ENCODE measurements around the gene PUM2.

PUM2 gene, protein sequence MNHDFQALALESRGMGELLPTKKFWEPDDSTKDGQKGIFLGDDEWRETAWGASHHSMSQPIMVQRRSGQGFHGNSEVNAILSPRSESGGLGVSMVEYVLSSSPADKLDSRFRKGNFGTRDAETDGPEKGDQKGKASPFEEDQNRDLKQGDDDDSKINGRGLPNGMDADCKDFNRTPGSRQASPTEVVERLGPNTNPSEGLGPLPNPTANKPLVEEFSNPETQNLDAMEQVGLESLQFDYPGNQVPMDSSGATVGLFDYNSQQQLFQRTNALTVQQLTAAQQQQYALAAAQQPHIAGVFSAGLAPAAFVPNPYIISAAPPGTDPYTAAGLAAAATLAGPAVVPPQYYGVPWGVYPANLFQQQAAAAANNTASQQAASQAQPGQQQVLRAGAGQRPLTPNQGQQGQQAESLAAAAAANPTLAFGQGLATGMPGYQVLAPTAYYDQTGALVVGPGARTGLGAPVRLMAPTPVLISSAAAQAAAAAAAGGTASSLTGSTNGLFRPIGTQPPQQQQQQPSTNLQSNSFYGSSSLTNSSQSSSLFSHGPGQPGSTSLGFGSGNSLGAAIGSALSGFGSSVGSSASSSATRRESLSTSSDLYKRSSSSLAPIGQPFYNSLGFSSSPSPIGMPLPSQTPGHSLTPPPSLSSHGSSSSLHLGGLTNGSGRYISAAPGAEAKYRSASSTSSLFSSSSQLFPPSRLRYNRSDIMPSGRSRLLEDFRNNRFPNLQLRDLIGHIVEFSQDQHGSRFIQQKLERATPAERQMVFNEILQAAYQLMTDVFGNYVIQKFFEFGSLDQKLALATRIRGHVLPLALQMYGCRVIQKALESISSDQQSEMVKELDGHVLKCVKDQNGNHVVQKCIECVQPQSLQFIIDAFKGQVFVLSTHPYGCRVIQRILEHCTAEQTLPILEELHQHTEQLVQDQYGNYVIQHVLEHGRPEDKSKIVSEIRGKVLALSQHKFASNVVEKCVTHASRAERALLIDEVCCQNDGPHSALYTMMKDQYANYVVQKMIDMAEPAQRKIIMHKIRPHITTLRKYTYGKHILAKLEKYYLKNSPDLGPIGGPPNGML

DNA sequence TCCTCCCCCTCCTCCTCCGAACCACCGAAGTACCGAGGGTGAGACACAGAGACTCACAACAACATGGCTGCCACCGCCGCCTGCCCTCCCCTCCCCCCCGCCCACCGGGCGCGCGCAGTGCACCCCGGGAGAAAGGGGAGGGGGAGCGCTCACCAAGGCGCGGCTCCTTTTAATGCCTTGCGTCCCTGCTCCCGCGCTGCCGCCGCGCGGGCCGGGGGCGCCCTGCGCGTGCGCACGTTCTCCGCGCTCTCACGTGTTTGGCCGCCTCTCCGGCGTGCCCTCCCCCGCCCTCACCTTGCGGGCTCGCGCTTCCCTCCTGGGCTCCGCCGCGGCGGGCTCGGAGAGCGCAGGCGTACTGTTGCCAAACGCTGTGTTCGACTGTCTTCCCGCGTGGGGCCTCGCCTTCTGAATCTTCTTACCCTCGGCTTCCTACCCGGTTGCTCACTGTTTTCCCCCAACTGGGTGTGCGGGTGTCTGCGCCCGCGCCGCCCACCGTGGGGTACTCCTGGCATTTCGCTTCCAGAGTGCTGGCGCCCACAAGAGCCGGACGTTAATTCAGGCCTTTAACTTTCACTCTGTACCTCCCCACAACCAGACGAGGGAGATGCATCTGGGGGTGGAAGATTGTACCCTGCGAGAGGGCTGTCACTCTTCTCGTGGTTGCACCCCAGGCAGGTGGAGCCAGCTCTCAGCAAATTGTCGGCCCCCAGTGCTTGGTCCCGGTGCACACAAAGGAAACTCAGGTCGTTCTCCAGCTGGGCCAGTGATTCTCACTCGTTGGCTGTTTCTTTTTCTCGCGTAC lies at the start of gene PUM2:
Gene PUM2 (minus strand): TSS at position 92 of the 802 bp plus-strand sequence. CDS start 23,484 bp downstream, outside the sequence.
- Mint-ChIP-seq H3K27me3 (no peaks in the 10 kb centered on the region), H3K9me3 (ENCODE audit: low read depth) (no peaks in the 10 kb centered on the region), H3K4me1 (ENCODE audit: low read depth) (peaks cover 38% of the 10 kb centered on the region), H3K36me3 (no peaks in the 10 kb centered on the region), H3K4me3 (peak within 1 kb of the TSS; percentile 92), H3K27ac (peak within 1 kb of the TSS; percentile 87)

DNA sequence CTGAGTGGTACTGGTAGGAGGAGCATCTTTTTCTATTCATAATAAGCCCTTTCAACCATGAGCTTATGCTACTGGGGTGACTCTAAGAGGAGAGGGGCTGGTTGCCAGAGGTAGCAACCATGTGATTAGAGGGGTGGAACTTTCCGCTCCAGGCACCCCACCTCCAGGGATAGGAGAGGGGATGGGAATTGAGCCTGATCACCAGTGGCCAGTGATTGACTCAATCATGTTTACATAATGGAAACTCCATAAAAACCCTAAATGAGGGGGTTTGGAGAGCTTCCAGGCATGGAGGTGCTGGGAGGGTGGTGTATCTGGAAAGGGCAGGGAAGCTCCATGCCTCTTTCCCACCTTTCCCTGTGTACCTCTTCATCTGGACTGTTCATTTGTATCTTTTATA lies 49.7 kb upstream of the PUM2 start:
- Mint-ChIP-seq H3K36me3 (no peaks in the 10 kb centered on the region), H3K27me3 (no peaks in the 10 kb centered on the region), H3K9me3 (ENCODE audit: low read depth) (no peaks in the 10 kb centered on the region), H3K4me3 (no peak overlapping the region), H3K27ac (no peak overlapping the region), H3K4me1 (ENCODE audit: low read depth) (no peaks in the 10 kb centered on the region)

- Mint-ChIP-seq H3K9me3 (ENCODE audit: low read depth) (no peaks in the 10 kb centered on the region), H3K27ac (no peak overlapping the region)
Measured at GRCh38 chr2:20398956-20399567, 48.4 kb upstream of the PUM2 start.

GRCh38 chr2:20397811-20398447 lies 47.3 kb upstream of the PUM2 start:
- H3K4me1 Mint-ChIP-seq (ENCODE audit: low read depth), result no peaks in the 10 kb centered on the region
- H3K4me3 Mint-ChIP-seq, result no peak overlapping the region
- no peak overlapping the region for H3K27ac Mint-ChIP-seq
- H3K27me3 Mint-ChIP-seq, result peaks cover 2% of the 10 kb centered on the region
- H3K36me3 Mint-ChIP-seq, result no peaks in the 10 kb centered on the region
- no peaks in the 10 kb centered on the region for H3K9me3 Mint-ChIP-seq (ENCODE audit: low read depth)

More at GRCh38 chr2:20398956-20399567, 48.4 kb upstream of the PUM2 start:
- Mint-ChIP-seq H3K4me3 (no peak overlapping the region), H3K36me3 (no peaks in the 10 kb centered on the region), H3K4me1 (ENCODE audit: low read depth) (no peaks in the 10 kb centered on the region), H3K27me3 (peaks cover 2% of the 10 kb centered on the region)

GRCh38 chr2:20396356-20397000 lies 45.8 kb upstream of the PUM2 start:
- H3K27ac Mint-ChIP-seq, result no peak overlapping the region
- H3K36me3 Mint-ChIP-seq, result no peaks in the 10 kb centered on the region
- no peak overlapping the region for H3K4me3 Mint-ChIP-seq
- H3K9me3 Mint-ChIP-seq (ENCODE audit: low read depth), result no peaks in the 10 kb centered on the region
- H3K27me3 Mint-ChIP-seq, result peaks cover 2% of the 10 kb centered on the region
- H3K4me1 Mint-ChIP-seq (ENCODE audit: low read depth), result no peaks in the 10 kb centered on the region

DNA sequence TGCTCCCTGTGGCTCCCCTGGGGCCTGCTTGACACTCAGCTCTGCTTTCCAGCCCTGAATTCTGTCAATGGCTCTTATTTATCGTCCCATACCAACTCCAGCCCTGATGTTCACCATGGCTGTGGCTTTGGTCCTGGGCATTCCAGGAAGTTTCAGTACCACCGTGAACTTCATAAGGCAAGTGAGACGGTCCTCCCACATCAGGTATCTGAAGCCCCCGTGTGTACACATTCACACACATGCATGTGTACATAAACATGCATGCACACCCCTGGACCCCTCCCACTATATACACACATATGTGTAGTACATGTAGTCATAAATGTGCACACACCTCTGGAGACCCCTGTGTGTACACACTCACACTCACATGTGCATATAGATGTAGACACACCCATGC lies 43.3 kb upstream of the PUM2 start:
- peaks cover 2% of the 10 kb centered on the region for H3K27me3 Mint-ChIP-seq
- H3K9me3 Mint-ChIP-seq (ENCODE audit: low read depth), result no peaks in the 10 kb centered on the region
- H3K27ac Mint-ChIP-seq, result no peak overlapping the region
- H3K4me3 Mint-ChIP-seq, result no peak overlapping the region
- H3K36me3 Mint-ChIP-seq, result no peaks in the 10 kb centered on the region
- H3K4me1 Mint-ChIP-seq (ENCODE audit: low read depth), result no peaks in the 10 kb centered on the region

GRCh38 chr2:20391951-20392699 lies 41.5 kb upstream of the PUM2 start:
- H3K36me3 Mint-ChIP-seq, result no peaks in the 10 kb centered on the region
- peaks cover 2% of the 10 kb centered on the region for H3K27me3 Mint-ChIP-seq
- no peaks in the 10 kb centered on the region for H3K9me3 Mint-ChIP-seq (ENCODE audit: low read depth)
- no peaks in the 10 kb centered on the region for H3K4me1 Mint-ChIP-seq (ENCODE audit: low read depth)
- H3K27ac Mint-ChIP-seq, result no peak overlapping the region
- no peak overlapping the region for H3K4me3 Mint-ChIP-seq

DNA sequence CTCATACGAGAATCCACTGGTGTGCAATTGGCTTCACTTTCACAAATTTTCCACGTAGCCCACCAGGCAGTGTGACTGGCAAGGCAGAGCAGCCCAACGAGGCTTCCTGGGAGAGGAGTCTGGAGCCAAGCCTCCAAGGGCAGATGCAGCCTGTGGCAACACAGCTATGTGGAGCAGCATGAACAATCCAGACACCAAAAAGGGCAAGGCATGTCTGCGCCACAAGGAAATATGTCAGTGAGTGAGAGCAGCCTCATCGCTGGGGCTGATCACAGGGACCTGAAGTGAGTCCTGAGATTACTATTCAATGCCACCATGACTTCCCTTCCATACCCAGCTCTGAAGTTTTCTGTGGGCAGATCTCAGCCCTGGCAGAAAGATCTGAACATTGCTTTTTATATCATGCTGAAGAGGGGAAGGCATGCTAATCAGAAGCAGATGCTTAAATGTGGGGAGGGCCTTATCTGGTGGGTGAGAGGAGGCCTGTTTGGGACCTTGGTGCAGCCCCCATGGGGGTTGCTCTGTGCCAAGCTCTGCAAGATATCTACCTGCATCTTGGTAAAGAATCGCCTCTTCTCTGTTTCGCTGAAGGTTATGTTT lies 40.0 kb upstream of the PUM2 start:
- Mint-ChIP-seq H3K9me3 (ENCODE audit: low read depth) (no peaks in the 10 kb centered on the region), H3K36me3 (no peaks in the 10 kb centered on the region), H3K4me3 (no peak overlapping the region), H3K27me3 (peaks cover 2% of the 10 kb centered on the region), H3K27ac (no peak overlapping the region), H3K4me1 (ENCODE audit: low read depth) (no peaks in the 10 kb centered on the region)

DNA sequence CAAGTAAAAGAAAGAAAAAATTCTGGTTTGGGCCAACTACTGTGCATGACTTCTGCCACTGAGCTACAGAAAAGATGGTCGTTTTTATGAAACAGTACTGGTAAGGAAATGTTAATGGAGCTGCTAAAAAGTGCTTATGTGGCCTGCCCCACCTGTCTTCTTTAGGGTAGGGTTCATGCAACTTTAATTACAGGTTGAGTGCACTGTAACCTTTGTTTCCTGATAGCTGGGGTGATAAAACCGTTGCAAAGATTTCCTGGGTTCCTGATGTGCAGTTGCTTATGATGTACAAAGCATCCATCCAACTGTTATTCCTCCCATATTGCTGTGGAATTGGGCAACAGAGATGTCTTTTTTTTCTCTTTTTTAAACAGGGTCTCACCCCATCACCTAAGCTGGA lies 34.3 kb upstream of the PUM2 start:
- no peaks in the 10 kb centered on the region for H3K36me3 Mint-ChIP-seq
- H3K4me3 Mint-ChIP-seq, result no peak overlapping the region
- no peaks in the 10 kb centered on the region for H3K4me1 Mint-ChIP-seq (ENCODE audit: low read depth)
- H3K27ac Mint-ChIP-seq, result no peak overlapping the region
- H3K27me3 Mint-ChIP-seq, result no peaks in the 10 kb centered on the region
- H3K9me3 Mint-ChIP-seq (ENCODE audit: low read depth), result no peaks in the 10 kb centered on the region

- H3K36me3 Mint-ChIP-seq, result no peaks in the 10 kb centered on the region
- H3K4me3 Mint-ChIP-seq, result no peak overlapping the region
- H3K4me1 Mint-ChIP-seq (ENCODE audit: low read depth), result no peaks in the 10 kb centered on the region
- no peaks in the 10 kb centered on the region for H3K27me3 Mint-ChIP-seq
- H3K27ac Mint-ChIP-seq, result no peak overlapping the region
- no peaks in the 10 kb centered on the region for H3K9me3 Mint-ChIP-seq (ENCODE audit: low read depth)
Measured at GRCh38 chr2:20382965-20383810, 32.5 kb upstream of the PUM2 start.

DNA sequence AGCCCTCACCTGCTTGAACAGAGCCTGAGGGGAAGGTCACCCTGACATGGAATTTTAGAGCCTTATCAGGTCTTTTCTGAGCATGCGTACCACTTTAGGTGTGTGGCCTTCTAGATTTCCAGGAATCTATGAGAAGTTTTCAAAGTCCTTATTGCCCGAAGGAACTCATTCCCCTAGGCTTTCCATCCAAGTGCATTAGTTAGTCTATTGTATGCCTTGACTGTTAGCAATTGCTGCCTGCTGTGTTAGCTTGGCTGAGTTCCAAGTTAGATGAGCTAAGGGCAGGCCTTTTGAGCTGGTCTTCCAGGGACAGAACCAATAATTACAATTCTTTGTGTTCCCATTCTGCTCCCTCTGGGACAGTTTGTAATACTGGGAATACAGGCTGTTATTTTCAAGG lies 30.8 kb upstream of the PUM2 start:
- no peaks in the 10 kb centered on the region for H3K4me1 Mint-ChIP-seq (ENCODE audit: low read depth)
- H3K27me3 Mint-ChIP-seq, result no peaks in the 10 kb centered on the region
- H3K36me3 Mint-ChIP-seq, result no peaks in the 10 kb centered on the region
- H3K27ac Mint-ChIP-seq, result no peak overlapping the region
- H3K9me3 Mint-ChIP-seq (ENCODE audit: low read depth), result no peaks in the 10 kb centered on the region
- no peak overlapping the region for H3K4me3 Mint-ChIP-seq

All from activated naive CD8-positive, alpha-beta T cell (primary cell).